GM18519 (cell line): ENCODE results near the gene TSPY3.
"Not testable (repeated sequence)": the region's sequence is repeated elsewhere in the genome, so short reads cannot be mapped to it uniquely, and the experiment has no call there.

ENCODE experiments used
- ATAC-seq: cut with Tn5 transposase; IDR thresholded peaks from one replicate; pipeline ENCODE4 v1.9.1; 2021; ENCODE audit warnings: mild to moderate bottlenecking, moderate library complexity; ENCODE audit not compliant: unreplicated experiment, low FRiP score

TSPY3 gene

GRCh38 chrY:9398121-9398520, at the start of gene TSPY3:
TSS of gene TSPY3 (plus strand) at chrY:9398421. CDS start at chrY:9398467, 46 bp downstream.
- not testable (repeated sequence) for ATAC-seq

GRCh38 chrY:9357497-9357896, 40.7 kb upstream of the TSPY3 start, which contains the start of gene TSPY8:
TSS of gene TSPY8 (plus strand) at chrY:9357797. CDS start at chrY:9357843, 46 bp downstream.
- ATAC-seq, result not testable (repeated sequence)

- not testable (repeated sequence) for ATAC-seq
These were observed 1.7 kb upstream of the TSPY3 start for GRCh38 chrY:9396527-9396926.
